Gastrocnemius medialis (tissue), 4 donors: ENCODE results near the gene NAA11. TPM values are rescaled to one million over a fixed set of nuclear protein-coding genes. Genes with fewer than 3 reads are reported as not detected.

ENCODE experiments used
- ATAC-seq, 2 donors: fragments of 150-250 bp; one replicate each; pipeline ENCODE4 v1.9.1; 2016
- DNase-seq, 2 donors: peaks; one replicate each; pipeline ENCODE4 v3.0.0-alpha.2; 2019
- H3K27ac ChIP-seq, 4 donors: fragments of 200-600 bp; sonication (generic); 1 replicate in 1 of 4; 2 replicates in 3 of 4; pipeline ENCODE4 v1.5.1; 2016 to 2018; ENCODE audit warnings: mild to moderate bottlenecking in 2 of 4, moderate library complexity in 1 of 4
- H3K27me3 ChIP-seq, 3 donors: fragments of 200-600 bp; sonication (generic) in 2 of 3; 1 replicate in 1 of 3; 2 replicates in 2 of 3; pipeline versions ENCODE4 v1.5.1 to v1.6.0; 2016 to 2019; ENCODE audit warnings: mild to moderate bottlenecking in 1 of 3, moderate library complexity in 1 of 3
- H3K36me3 ChIP-seq, 2 donors: fragments of 200-600 bp; sonication (generic) in 1 of 2; one replicate each; pipeline ENCODE4 v1.5.1; 2017 to 2018
- H3K4me1 ChIP-seq, 2 donors: fragments of 200-600 bp; sonication (generic) in 1 of 2; one replicate each; pipeline ENCODE4 v1.5.1; 2016 to 2017; ENCODE audit warnings: mild to moderate bottlenecking in 2 of 2
- H3K4me3 ChIP-seq, 4 donors: fragments of 200-600 bp; sonication (generic) in 3 of 4; 1 replicate in 1 of 4; 2 replicates in 3 of 4; pipeline ENCODE4 v1.5.1; 2016 to 2019; ENCODE audit warnings: mild to moderate bottlenecking in 2 of 4
- H3K9me3 ChIP-seq, 3 donors: fragments of 200-600 bp; sonication (generic) in 2 of 3; 1 replicate in 1 of 3; 2 replicates in 2 of 3; pipeline ENCODE4 v1.5.1; 2016 to 2019
- CTCF ChIP-seq, 5 experiments: fragments of 450-650 bp in 3 of 5; fragments of 200-600 bp in 2 of 5; sonication (generic) in 2 of 5; IDR thresholded peaks in 4 of 5; conservative IDR thresholded peaks in 1 of 5; 1 replicate in 4 of 5; 2 replicates in 1 of 5; pipeline ENCODE4 v1.5.1; 2016 to 2019; ENCODE audit warnings: antibody characterized with exemption in 5 of 5, mild to moderate bottlenecking in 3 of 5, moderate library complexity in 3 of 5
- POLR2A ChIP-seq, 2 donors: fragments of 450-650 bp; IDR thresholded peaks; one replicate each; pipeline ENCODE4 v1.6.1; 2017; ENCODE audit warnings: antibody characterized with exemption in 2 of 2, mild to moderate bottlenecking in 2 of 2, moderate library complexity in 2 of 2
- in situ Hi-C, 4 donors: fragments of 200-750 bp; cut with MboI; loops; one replicate each; pipeline versions ENCODE4 v1.15.0 to v1.8.0; 2017; ENCODE audit warnings: low sequenced_read_pairs in 4 of 4
- intact Hi-C: fragments of 100-400 bp; cut with DNase I; formaldehyde crosslinking; loops from one replicate; pipeline ENCODE4 v1.15.1; 2023; ENCODE audit warnings: low total_unique reads
- total RNA-seq, 4 donors: library from RNA; depleted of rRNA; stranded (reverse); fragments of >200 nt; gene quantifications; one replicate each; pipeline versions ENCODE4 v1.1.0 to v1.2.3, GENCODE V29; 2016

Gene NAA11
- total RNA-seq, 4 donors from 2014 or later, result not detected

GRCh38 chr4:79334783-79335182 lies 8.9 kb upstream of the NAA11 start:
- H3K27ac ChIP-seq, result no peak overlapping the region
- H3K4me1 ChIP-seq, result no peaks in the 10 kb centered on the region
- DNase-seq (no peak), ATAC-seq (no peak)
- H3K9me3 ChIP-seq, result no peaks in the 10 kb centered on the region
- in situ Hi-C loops (no loop called here), intact Hi-C loops (no loop called here)
- no peak overlapping the region for H3K4me3 ChIP-seq
- TF ChIP-seq CTCF (IDR thresholded peaks at IDR 0.05 in 4 of 5, conservative IDR thresholded peaks at IDR 0.05 in 1 of 5), result no peak
- no peak for TF ChIP-seq POLR2A (IDR thresholded peaks at IDR 0.05)
- H3K36me3 ChIP-seq, result no peaks in the 10 kb centered on the region
- H3K27me3 ChIP-seq, result no peaks in the 10 kb centered on the region

- in situ Hi-C loops, result no loop called here
- intact Hi-C loops, result no loop called here
- no peaks in the 10 kb centered on the region for H3K27me3 ChIP-seq
- TF ChIP-seq CTCF (IDR thresholded peaks at IDR 0.05 in 4 of 5, conservative IDR thresholded peaks at IDR 0.05 in 1 of 5), result no peak
- TF ChIP-seq POLR2A (IDR thresholded peaks at IDR 0.05), result no peak
- no peaks in the 10 kb centered on the region for H3K4me1 ChIP-seq
- no peaks in the 10 kb centered on the region for H3K9me3 ChIP-seq
- no peak overlapping the region for H3K4me3 ChIP-seq
- ATAC-seq, result no peak
- no peak overlapping the region for H3K27ac ChIP-seq
- no peaks in the 10 kb centered on the region for H3K36me3 ChIP-seq
- DNase-seq, result no peak
Observed at GRCh38 chr4:79334341-79334740, 8.5 kb upstream of the NAA11 start.

GRCh38 chr4:79331126-79331876 lies 5.4 kb upstream of the NAA11 start:
- no peaks in the 10 kb centered on the region for H3K4me1 ChIP-seq
- H3K36me3 ChIP-seq, result no peaks in the 10 kb centered on the region
- H3K9me3 ChIP-seq, result no peaks in the 10 kb centered on the region
- DNase-seq (no peak), ATAC-seq (no peak)
- in situ Hi-C loops, result no loop called here
- intact Hi-C loops, result no loop called here
- TF ChIP-seq CTCF (IDR thresholded peaks at IDR 0.05 in 4 of 5, conservative IDR thresholded peaks at IDR 0.05 in 1 of 5) (no peak), POLR2A (IDR thresholded peaks at IDR 0.05) (no peak)
- no peaks in the 10 kb centered on the region for H3K27me3 ChIP-seq
- no peak overlapping the region for H3K4me3 ChIP-seq
- no peak overlapping the region for H3K27ac ChIP-seq

- TF ChIP-seq POLR2A (IDR thresholded peaks at IDR 0.05), result no peak
- no peak for TF ChIP-seq CTCF (IDR thresholded peaks at IDR 0.05 in 4 of 5, conservative IDR thresholded peaks at IDR 0.05 in 1 of 5)
- Histone ChIP-seq H3K36me3 (no peaks in the 10 kb centered on the region), H3K27me3 (no peaks in the 10 kb centered on the region), H3K27ac (no peak overlapping the region), H3K9me3 (no peaks in the 10 kb centered on the region), H3K4me3 (no peak overlapping the region), H3K4me1 (no peaks in the 10 kb centered on the region)
- intact Hi-C loops, result no loop called here
- ATAC-seq (no peak), DNase-seq (no peak)
- in situ Hi-C loops, result no loop called here
Observed at GRCh38 chr4:79330720-79331119, 4.9 kb upstream of the NAA11 start.

- no peak for TF ChIP-seq CTCF (IDR thresholded peaks at IDR 0.05 in 4 of 5, conservative IDR thresholded peaks at IDR 0.05 in 1 of 5)
- TF ChIP-seq POLR2A (IDR thresholded peaks at IDR 0.05), result no peak
- Histone ChIP-seq H3K27me3 (no peaks in the 10 kb centered on the region), H3K9me3 (no peaks in the 10 kb centered on the region), H3K4me3 (no peak overlapping the region), H3K27ac (no peak overlapping the region), H3K36me3 (no peaks in the 10 kb centered on the region), H3K4me1 (no peaks in the 10 kb centered on the region)
- ATAC-seq (no peak), DNase-seq (no peak)
- in situ Hi-C loops (no loop called here), intact Hi-C loops (no loop called here)
Observed at GRCh38 chr4:79325436-79325835, 425 bp downstream of the NAA11 start.
